ENCODE results near the gene RNF225.
A peak's percentile ranks its signal among the peaks of the same experiment; 100 is the strongest.
"Not testable (repeated sequence)": the region's sequence is repeated elsewhere in the genome, so short reads cannot be mapped to it uniquely, and the experiment has no call there.

RNF225 gene

GRCh38 chr19:58409010-58409790 is 13.7 kb downstream of the RNF225 start:
- DNase-seq (ENCODE audit: low read depth), result no peak

- DNase-seq (ENCODE audit: low read depth), result no peak
These were observed 21.1 kb downstream of the RNF225 start for GRCh38 chr19:58416604-58417003.

DNA sequence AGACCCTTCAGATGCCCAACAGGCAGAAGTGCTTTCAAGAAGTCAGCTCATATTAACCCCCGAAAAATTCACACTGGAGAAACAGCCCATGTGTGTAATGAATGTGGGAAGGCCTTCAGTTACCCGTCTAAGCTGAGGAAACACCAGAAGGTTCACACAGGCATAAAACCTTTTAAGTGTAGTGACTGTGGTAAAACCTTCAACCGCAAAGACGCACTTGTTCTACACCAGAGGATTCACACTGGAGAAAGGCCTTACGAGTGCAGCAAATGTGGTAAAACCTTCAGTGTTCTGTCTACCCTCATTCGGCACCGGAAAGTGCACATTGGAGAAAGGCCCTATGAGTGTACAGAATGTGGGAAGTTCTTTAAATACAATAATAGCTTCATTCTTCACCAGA is 21.6 kb downstream of the RNF225 start:
- DNase-seq (ENCODE audit: low read depth), result no peak

GRCh38 chr19:58428617-58429016 is 33.2 kb downstream of the RNF225 start:
- no peak for DNase-seq (ENCODE audit: low read depth)

- DNase-seq (ENCODE audit: low read depth), result no peak
These were observed 34.3 kb downstream of the RNF225 start for GRCh38 chr19:58429745-58430144.

DNA sequence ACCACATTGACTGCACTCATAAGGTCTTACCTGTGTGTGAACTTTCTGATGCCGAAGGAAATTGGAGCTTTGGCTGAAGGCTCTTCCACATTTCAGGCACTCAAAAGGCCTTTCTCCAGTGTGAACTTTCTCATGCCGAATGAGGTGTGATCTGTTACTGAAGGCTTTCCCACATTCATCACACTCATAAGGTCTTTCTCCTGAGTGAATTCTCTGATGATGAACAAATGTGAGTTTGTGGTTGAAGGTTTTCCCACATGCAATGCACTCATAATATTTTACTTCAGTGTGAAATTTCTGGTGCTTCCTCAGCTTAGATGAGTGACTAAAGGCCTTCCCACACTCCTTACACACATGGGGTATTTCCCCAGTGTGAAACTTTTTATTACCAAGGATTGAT is 38.8 kb downstream of the RNF225 start:
- DNase-seq (ENCODE audit: low read depth), result no peak

- peak; percentile 79 for DNase-seq (ENCODE audit: low read depth)
These were observed 44.4 kb downstream of the RNF225 start, which contains the start of gene ZNF132 for GRCh38 chr19:58439576-58440554. TSS of gene ZNF132 (minus strand) at chr19:58440153. CDS start at chr19:58439821, 332 bp downstream.

DNA sequence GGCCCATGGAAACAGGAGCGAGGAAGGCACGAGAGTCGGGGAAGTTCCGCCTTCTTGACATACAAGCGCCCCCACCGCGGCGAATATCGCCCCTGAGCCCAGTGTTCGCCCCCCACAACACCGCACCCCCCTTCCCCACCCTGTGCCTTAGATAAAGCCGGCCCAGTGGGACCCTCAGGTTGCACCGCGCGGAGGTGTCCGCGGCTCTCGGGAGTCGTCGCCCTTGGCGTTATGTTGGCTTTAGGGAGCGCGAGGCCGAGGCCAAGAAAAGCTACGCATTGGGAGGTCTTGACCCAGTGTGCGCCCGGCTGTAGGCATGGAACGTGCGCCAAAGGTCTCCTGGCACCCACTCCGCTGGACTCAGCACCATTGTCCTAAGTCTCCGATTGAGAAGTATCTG is 45.1 kb downstream of the RNF225 start:
- no peak for DNase-seq (ENCODE audit: low read depth)

DNA sequence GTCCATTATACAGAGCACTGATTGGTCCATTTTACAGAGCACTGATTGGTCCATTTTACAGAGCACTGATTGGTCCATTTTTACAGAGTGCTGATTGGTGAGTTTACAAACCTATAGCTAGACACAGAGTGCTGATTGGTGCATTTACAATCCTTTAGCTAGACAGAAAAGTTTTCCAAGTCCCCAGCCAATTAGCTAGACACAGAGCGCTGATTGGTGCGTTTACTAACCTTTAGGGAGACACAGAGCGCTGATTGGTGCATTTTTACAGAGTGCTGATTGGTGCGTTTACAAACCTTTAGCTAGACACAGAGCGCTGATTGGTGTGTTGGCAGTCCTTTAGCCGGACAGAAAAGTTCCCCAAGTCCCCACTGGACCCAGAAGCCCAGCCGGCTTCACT is 47.5 kb downstream of the RNF225 start:
- not testable (repeated sequence) for DNase-seq (ENCODE audit: low read depth)

Measured in HS-5 (cell line).